RWPE1 (cell line): ENCODE results near the gene EIF3CL.
"Not testable (repeated sequence)": the region's sequence is repeated elsewhere in the genome, so short reads cannot be mapped to it uniquely, and the experiment has no call there.

Experiments
- CTCF ChIA-PET: fragments of 350-600 bp; sonication (Branson Sonifier 250); formaldehyde crosslinking; extraction: SDS; loops from one replicate; lab custom pipeline; 2021; lab: Yijun Ruan, JAX
- POLR2A ChIA-PET: fragments of 400-600 bp; formaldehyde crosslinking; extraction: SDS; loops from one replicate; lab custom pipeline; 2020; ENCODE audit warnings: antibody characterized with exemption; ENCODE audit not compliant: low non-redundant PET; lab: Yijun Ruan, JAX
- DNase-seq: peaks from one replicate; pipeline ENCODE4 v3.0.0; 2012; ENCODE audit warnings: low spot score
- H3K27ac ChIP-seq: fragments of 450-650 bp; 2 replicates; pipeline ENCODE4 v1.5.1; 2017

Gene EIF3CL

DNA sequence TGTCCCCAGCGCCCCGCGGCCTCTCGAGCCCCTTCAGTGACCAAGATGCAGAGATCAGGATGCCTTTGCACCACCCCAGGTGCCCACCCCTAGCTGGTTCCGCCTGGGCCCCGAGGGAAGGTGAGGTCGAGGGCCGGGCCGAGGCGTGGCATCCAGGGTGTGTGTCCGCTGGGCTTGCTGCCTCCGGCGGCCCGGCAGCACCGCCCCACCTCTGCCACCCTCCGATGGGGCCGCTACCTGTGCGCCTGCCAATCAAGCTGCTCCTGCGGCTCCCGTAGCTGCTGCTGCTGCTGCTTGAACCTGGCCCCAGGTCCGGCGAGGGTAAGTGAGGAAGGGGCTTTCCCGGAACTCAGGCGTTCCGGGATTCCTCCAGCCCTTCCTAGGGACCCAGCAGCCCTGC, 29.4 kb downstream of the EIF3CL start:
- H3K27ac ChIP-seq, CTCF ChIA-PET, POLR2A ChIA-PET, DNase-seq: not testable (repeated sequence)

DNA sequence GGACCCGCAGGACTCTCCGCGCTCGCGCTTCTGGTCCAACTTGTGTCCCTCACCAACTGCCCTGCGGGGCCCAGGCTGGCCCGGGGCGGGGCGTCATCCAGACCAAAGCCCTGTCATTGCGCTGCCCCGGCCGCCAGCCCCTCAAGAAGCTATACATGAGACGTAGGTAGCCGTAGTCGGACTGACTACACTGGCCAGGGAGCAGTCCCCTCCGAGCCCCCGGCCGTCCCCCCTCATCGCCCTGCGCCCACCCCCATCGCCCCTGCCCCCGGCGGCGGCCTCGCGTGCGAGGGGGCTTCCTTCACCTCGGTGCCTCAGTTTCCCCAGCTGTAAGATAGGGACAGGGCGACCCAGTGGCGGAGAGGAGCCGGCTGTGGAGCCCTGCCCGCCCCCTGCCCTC, 35.7 kb downstream of the EIF3CL start:
- POLR2A ChIA-PET, DNase-seq, H3K27ac ChIP-seq, CTCF ChIA-PET: not testable (repeated sequence)

DNA sequence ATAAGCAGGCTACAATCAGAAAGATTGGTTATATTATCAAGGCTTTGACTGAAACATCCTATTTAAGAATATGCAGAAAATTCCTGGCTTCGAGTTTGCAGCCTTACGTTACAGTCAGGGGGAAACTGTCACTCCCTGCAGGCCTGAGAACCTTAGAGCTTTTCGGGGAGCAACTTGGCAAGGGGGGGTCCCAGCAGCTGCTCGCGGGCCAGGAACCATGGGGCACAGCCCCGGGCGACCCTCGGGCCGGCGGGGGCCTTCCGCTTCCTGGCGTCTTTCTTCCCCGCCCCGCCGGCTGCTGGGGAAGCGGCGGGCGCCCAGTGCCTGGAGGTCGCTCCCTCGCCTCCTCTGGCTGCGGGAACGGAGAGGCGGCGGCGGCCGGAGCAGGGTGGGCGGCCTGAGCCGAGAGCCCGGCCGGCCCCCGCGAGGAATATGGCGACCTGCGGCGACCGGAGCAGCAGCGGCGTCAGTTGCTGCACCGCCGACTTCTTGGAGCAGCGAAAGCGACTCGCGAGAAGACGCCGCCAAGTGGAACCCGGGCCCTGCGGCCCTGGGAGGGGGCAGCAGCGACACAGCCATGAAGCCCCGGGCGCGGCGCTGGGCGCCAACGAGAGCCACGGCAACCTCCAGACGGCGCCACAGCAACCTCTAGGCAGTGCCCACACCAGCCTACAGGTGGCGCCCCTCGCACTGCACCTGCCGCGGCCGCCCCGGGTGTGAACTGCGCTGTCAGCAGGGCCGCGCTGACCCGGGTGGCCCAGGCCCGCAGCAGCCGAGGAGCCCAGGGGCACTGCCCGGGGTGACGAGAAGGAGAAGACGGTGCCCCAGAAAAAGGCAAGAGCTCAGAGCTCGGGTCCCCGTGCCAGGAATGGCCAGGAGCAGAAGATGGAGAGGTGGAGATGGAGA, 39.1 kb downstream of the EIF3CL start:
- H3K27ac ChIP-seq, CTCF ChIA-PET, DNase-seq, POLR2A ChIA-PET: not testable (repeated sequence)

DNA sequence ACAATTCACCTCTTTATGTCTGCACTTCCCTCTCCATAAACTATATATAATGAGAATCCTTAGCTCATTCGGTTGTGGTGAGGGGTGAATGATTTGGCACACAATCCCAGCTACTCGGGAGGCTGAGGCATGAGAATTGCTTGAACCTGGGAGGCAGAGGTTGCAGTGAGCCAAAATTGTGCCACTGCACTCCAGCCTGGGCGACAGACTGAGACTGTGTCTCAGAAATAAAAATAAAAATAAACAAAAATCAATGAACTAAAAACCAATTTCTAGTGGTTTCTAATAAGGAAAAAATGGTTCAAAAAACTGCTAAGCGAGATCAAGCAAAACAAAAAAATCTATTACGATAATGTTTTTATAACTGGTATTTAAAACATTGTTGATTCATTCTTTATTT, 40.2 kb downstream of the EIF3CL start, which contains the start of gene NPIPB6:
Gene NPIPB6 (minus strand): TSS at position 101 of the 400 bp plus-strand sequence. CDS start 686 bp downstream, outside the sequence.
- peak within 1 kb of the TSS; percentile 55; the same call in 1 of the 2 replicates for H3K27ac ChIP-seq
- CTCF ChIA-PET, DNase-seq, POLR2A ChIA-PET: not testable (repeated sequence)

DNA sequence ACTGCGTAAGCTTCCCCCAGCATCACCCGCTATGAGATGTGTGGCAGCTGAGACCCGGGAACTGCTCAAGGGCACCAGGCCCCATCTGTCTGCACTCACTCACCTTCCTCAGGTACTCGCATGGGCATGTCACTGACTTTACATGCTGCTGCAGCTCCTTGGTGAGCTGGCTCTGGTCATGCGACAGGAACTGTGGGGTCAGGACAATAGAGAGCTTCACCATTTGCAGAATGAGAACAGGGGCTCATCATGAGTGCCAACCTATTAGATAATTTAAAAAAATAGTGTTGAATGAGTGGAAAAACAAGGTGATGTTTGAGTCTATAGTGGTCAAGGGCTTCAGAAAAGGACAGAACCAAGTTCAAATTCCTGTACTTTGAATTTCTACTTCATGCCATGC, 41.0 kb downstream of the EIF3CL start:
- CTCF ChIA-PET, DNase-seq, POLR2A ChIA-PET: not testable (repeated sequence)
- H3K27ac ChIP-seq = peak overlapping the region; percentile 55; the same call in 1 of the 2 replicates

DNA sequence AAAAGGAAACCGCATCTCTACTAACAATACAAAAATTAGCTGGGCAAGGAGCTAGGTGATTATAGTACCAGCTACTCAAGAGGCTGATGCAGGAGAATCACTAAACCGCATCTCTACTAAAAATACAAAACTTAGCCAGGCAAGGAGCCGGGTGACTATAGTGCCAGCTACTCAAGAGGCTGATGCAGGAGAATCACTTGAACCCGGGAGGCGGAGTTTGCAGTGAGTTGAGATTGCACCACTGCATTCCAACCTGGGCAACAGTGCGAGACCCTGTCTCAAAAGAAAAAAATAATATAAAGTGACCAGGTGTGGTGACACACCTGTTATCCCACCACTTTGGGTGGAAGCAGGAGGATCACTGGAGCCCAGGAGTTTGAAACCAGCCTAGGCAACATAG, 65.4 kb downstream of the EIF3CL start:
- POLR2A ChIA-PET, CTCF ChIA-PET, DNase-seq, H3K27ac ChIP-seq: not testable (repeated sequence)

DNA sequence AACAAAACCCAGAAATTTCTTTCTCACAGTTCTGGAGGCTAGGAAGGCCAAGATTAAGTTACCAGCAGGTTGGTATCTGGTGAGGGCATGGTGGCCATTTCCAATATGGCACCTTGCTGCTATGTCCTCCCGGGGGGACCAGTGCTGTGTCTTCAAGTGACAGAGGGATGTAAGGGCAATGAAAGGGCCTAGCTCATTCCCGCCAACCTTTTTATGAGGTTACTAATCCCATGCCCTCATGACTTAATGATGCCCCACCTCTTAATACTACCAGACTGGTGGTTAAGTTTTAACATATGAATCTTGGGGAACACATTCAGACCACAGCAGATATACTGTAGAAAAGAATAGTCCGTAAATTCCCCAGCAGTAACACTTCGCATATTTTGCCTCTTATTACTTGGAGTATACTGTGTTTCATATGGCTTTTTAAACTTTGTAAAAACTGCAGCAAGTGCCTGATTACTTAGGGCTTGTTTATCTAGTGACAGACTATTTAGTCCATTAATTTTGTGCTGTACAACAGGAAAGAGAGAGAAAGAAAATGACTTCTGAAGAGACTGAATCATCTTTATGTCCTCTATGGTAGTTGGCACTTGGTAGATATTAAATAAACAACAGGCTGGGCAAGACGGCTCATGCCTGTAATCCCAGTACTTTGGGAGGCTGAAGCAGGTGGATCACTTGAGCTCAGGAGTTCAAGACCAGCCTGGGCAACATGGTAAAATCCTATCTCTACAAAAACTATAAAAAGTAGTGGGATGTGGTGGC, 66.5 kb downstream of the EIF3CL start:
- POLR2A ChIA-PET, H3K27ac ChIP-seq, CTCF ChIA-PET, DNase-seq: not testable (repeated sequence)

DNA sequence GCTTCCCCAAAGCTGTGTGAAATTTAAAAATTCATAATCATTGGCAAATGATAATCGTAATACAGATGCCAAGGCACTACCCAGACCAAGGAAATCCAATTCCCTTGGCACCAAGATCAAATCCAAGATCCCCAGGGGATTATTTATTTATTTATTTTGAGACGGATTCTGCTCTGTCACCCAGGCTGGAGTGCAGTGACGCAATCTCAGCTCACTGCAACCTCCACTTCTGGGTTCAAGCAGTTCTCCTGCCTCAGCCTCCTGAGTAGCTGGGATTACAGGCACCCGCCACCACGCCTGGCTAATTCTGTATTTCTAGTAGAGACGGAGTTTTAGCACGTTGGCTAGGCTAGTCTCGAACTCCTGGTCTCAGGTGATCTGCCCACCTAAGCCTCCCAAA, 68.0 kb downstream of the EIF3CL start:
- H3K27ac ChIP-seq, POLR2A ChIA-PET, DNase-seq, CTCF ChIA-PET: not testable (repeated sequence)

DNA sequence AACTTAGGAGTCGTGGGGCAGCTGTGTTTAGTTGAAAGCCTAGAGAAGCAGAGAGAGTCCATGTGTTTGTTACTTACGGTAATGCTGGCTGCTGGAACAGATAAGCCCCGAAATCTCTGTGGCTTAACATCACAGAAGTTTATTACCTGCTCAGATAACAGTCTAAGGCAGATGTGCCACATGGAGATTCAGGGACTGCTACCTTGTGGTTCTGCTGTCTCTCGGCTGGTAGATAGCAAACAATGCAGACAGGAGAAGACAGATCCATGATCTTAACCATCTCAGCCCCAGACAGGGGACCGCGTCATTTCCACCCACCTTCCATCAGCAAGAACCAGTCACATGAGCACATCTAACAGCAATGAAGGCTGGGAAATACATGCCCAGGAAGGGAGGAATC, 71.0 kb downstream of the EIF3CL start:
- POLR2A ChIA-PET, H3K27ac ChIP-seq, CTCF ChIA-PET, DNase-seq: not testable (repeated sequence)

DNA sequence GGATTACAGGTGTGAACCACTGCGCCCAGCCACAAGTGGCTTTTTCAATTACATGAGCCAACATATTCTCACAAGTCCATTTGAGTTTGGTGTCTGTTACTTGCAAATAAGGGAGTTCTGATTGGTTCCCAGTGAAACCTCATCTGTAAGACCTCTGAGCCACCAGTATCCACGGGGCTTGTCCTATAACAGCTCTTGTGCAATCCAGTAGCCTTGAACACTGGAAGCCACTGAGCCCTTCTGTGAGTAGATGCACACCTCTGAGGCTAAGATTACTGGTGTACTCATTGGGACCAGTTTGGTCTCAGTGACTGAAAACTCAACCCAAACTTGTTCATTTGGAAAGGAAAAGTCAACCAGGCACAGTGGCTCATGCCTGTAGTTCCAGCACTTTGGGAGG, 72.7 kb downstream of the EIF3CL start:
- DNase-seq, H3K27ac ChIP-seq, CTCF ChIA-PET, POLR2A ChIA-PET: not testable (repeated sequence)

DNA sequence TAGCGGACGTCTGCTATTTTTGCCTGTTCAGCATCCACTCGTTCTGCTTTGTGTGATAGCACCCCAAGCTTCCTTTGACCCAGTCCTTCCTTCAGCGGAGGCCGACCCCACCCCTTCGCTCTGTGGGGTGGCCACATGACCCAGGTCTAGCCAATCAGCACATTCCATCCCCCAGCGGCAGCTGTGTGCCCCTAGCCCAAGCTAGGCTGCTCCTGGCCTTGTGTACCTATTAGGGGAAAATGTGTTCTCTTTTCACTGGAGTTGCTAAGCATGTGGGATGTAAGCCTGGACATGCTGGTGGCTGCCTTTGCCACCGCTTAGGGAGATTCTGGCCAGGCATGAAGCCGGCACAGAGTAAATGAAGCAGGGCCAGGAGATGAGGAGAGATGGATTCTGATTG, 73.4 kb downstream of the EIF3CL start:
- peak overlapping the region; percentile 45 for H3K27ac ChIP-seq
- CTCF ChIA-PET, DNase-seq, POLR2A ChIA-PET: not testable (repeated sequence)
